HEK293T (cell line): Measurements from ENCODE around the gene NDOR1.

ENCODE experiments used
- ARNT ChIP-seq: fragments of 450-650 bp; IDR thresholded peaks from 2 replicates; pipeline ENCODE4 v1.6.1; 2017; ENCODE audit warnings: mild to moderate bottlenecking
- BHLHE40 ChIP-seq: fragments of 450-650 bp; IDR thresholded peaks from 2 replicates; pipeline ENCODE4 v1.6.1; 2016; ENCODE audit warnings: mild to moderate bottlenecking, moderate library complexity, borderline replicate concordance
- FOXA1 ChIP-seq: fragments of 450-650 bp; IDR thresholded peaks from 2 replicates; pipeline ENCODE4 v1.6.1; 2016; ENCODE audit warnings: mild to moderate bottlenecking
- FOXK2 ChIP-seq: fragments of 450-650 bp; IDR thresholded peaks from 2 replicates; pipeline ENCODE4 v1.6.1; 2016; ENCODE audit warnings: mild to moderate bottlenecking
- FOXM1 ChIP-seq: fragments of 450-650 bp; IDR thresholded peaks from 2 replicates; pipeline ENCODE4 v1.6.1; 2017; ENCODE audit warnings: mild to moderate bottlenecking, borderline replicate concordance
- HDGF ChIP-seq: fragments of 450-650 bp; IDR thresholded peaks from 2 replicates; pipeline ENCODE4 v1.6.1; 2017; ENCODE audit warnings: antibody characterized with exemption, borderline replicate concordance
- NFRKB ChIP-seq: fragments of 450-650 bp; IDR thresholded peaks from 2 replicates; pipeline ENCODE4 v1.6.1; 2016; ENCODE audit warnings: mild to moderate bottlenecking, moderate library complexity
- SP1 ChIP-seq: fragments of 450-650 bp; IDR thresholded peaks from 2 replicates; pipeline ENCODE4 v1.6.1; 2017
- SUZ12 ChIP-seq: fragments of 450-650 bp; IDR thresholded peaks from 2 replicates; pipeline ENCODE4 v1.6.1; 2016; ENCODE audit warnings: mild to moderate bottlenecking
- TARDBP ChIP-seq: fragments of 450-650 bp; IDR thresholded peaks from 2 replicates; pipeline ENCODE4 v1.6.1; 2016
- ZNF384 ChIP-seq: fragments of 450-650 bp; IDR thresholded peaks from 2 replicates; pipeline ENCODE4 v1.6.1; 2016

- TF ChIP-seq BHLHE40 (no peak), FOXK2 (no peak), NFRKB (no peak), TARDBP (no peak), SUZ12 (no peak), FOXA1 (no peak), SP1 (no peak), ZNF384 (no peak), HDGF (no peak), FOXM1 (no peak), ARNT (no peak)
These were observed 12.6 kb upstream of the NDOR1 start for GRCh38 chr9:137192859-137193258.
